Measurements from ENCODE around the gene GAS6.

GAS6 gene

DNA sequence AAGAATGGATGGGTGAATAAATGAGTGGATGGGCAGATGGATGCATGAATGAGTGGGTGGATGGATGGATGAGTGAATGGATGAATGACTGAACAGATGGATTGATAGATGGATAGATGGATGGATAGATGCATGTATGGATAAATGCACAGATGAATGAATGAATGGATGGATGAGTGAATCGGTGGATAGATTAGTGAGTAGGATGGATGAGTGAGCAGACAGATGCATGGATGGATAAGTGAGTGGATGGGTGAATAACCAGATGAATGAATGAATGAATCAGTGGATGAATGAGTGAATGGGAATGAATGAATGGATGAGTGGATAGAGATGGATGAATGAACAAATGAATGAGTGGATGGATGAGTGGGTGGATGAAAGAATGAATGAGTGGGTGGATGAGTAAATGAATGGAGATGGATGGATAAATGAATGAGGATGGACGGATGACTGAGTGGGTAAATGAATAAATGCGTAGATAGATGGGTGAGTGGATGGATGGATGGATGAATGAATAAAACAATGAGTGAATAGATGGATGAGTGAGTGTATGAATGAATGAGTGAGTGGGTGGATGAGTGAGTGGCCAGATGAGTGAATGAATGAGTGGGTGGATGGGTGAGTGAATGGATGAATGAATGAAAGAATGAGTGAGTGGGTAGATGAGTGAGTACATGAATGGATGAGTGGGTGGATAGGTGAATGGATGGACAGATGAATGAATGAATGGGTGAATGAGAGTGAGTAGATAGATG, 13.0 kb downstream of the GAS6 start:
- no peak for DNase-seq

- no peak for DNase-seq
These were observed 13.7 kb downstream of the GAS6 start for GRCh38 chr13:113849981-113850721.

- no peak for DNase-seq
These were observed 14.3 kb downstream of the GAS6 start for GRCh38 chr13:113849546-113849945.

GRCh38 chr13:113848431-113849260, 15.2 kb downstream of the GAS6 start:
- no peak for DNase-seq

- DNase-seq, result no peak
These were observed 15.9 kb downstream of the GAS6 start for GRCh38 chr13:113848020-113848419.

- no peak for DNase-seq
These were observed 17.1 kb downstream of the GAS6 start for GRCh38 chr13:113846636-113847318.

DNA sequence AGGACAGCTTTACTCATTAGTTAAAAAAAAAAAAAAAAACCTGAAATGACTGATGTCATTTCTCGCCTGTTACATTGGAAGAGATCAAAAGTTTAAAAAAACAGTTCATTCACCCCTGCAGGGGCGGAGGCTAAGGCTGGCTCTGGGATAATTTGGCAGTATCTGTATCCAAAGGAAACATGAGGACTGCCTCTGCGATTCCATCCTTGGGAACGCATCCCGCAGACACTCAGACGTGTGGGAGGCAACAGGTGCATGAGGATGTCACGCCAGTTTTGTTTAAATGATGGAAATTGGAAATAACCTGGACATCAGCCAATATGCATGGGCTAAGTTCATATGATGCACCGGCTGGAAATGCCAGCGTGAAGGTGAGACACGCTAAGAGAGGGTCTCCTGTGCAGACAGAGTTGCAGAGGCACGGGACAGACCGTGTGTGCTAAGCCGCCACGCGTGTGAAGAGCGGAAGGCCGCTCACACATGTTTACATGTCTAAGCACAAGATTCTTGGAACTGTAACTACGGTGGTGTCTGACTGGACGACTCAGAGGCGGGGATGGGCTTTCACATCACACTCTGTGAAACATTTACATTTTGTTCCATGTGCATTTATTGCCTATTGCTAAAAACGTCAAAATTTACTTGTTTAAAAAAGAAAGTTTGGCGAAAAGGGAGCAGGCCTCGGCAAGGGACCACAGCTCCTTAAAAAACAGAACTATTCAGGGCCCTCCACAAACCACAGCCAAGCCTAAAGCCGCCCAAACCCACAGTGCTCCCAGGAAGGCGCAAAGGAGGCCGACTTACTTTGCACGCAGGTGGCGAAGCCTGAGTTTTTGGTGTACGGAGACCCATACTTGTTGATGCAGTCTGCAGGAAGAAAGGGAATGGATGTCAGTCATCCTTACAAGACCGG, 17.9 kb downstream of the GAS6 start:
- no peak for DNase-seq

DNA sequence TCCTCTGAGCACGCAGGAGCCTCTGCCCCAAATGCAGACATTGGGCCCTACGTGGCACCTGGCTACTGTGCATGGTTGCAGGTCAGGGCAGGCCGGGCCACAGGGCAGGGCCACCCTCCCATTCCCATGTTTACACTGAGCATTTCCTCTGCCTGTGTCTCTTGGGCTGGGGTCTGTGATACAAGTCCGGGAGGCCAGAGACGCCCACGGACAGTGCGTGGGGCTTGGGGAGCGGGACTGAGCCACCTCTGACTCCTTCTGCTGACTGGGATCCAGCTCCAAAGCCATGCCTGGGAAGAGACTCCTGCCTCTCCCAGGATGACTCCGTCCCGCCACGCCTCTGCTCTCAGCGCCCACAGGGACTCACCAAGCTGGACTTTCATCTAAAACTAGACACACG, 18.8 kb downstream of the GAS6 start:
- DNase-seq, result no peak

DNA sequence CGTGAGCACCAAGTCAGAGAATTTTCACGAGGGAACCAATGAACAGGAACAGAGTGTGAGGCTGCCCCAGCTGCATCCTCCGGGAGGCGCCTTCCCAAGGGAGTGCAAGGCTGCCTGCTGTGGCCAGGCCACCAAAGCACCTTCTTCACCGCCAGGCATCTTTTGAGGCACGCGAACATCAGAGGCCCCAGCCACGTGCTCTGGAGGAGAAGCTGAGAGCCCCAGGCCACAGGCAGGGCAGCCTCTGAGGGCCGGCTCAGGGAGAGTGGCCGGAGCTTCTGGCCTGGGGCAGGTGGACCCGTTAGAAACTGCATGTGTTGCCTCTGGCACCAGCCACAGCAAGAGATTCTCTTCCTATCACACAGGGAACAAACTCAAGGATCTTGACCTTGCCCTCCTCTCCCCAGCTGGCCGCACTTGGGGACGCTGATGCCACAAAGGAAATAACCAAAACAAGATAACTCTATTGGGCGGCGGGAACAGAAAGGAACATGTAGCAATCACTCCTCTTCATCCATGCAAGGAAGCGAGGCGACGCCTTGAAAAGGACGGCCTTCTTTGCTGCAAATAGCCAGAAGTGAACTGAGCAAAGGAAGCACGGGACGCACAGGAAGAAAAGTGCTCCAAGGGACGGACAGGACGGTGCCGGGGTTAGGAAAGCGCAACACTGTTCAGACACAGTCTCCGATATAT, 19.9 kb downstream of the GAS6 start:
- no peak for DNase-seq

DNA sequence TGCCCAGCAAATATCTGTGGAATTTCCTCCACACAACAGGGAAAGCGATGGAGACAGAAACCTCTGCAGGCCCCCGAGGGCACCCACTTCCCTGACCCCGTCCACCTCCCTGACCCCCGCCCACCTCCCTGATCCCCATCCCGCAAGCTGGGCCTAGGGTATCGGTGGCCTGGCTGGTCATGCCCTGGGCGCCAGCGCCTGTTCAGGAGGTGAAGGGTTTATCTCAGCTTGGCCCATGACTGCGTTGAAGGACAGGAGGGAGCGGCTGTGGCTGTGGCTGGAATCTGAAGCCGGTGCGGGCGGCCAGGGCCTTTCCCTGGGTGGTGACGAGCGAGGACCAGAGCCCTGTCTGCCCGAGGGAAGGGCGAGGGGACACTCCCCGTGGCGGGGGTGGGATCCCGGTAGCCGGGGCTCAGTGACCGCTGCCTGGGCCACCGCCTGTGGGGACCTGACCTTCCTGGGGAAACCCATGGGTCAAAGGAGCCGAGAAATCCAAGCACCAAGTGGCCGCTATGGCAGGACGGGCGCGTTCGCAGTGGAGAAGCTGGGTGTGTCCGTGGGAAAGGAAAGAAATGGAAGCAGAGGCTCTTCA, 20.7 kb downstream of the GAS6 start:
- DNase-seq, result no peak

DNA sequence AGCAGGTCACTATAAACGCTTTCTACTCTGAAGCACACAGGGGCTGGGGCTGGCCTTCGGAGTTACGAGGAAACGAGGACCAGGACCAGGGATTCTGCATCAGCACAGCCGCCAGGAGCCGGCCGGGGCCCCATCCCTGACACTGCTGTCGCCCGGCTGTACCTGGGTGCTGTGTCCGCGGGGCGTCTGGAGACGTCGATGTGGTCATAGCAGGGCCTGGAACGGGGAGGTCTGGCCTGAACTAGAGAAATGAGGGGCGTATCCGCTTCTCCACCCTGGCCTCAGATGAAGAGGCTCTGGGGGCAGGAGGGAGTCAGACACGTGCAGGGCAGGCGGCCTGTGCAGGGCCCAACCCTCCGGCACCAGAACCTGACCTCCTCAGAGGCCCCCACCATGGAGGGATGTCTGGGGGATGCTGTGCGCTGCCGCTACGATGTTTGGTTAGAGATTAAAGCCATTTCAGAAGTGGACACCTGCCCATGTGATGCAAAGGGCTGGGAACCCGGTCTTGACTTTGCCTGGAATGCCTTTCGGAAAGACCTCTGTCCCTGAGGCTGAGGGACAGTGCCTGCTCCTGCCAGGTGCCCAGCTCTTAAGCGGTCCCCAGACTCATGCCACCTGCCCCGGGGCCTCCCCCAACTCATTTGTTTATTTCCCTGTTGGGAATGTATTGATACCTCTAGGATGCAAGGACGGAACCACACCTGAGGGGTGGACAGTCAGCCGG, 21.4 kb downstream of the GAS6 start:
- no peak for DNase-seq

DNA sequence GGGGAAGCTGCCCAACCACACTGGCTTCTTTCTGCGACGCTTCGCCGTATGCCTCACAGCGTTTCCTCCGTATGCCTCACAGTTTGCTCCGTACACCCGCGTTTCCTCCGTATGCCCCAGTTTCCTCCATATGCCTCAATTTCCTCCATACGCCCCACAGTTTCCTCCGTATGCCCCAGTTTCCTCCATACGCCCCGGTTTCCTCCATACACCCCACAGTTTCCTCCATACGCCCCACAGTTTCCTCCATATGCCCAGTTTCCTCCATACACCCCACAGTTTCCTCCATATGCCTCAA, 22.6 kb downstream of the GAS6 start:
- DNase-seq, result no peak

GRCh38 chr13:113840541-113841352, 23.1 kb downstream of the GAS6 start:
- DNase-seq, result no peak

DNA sequence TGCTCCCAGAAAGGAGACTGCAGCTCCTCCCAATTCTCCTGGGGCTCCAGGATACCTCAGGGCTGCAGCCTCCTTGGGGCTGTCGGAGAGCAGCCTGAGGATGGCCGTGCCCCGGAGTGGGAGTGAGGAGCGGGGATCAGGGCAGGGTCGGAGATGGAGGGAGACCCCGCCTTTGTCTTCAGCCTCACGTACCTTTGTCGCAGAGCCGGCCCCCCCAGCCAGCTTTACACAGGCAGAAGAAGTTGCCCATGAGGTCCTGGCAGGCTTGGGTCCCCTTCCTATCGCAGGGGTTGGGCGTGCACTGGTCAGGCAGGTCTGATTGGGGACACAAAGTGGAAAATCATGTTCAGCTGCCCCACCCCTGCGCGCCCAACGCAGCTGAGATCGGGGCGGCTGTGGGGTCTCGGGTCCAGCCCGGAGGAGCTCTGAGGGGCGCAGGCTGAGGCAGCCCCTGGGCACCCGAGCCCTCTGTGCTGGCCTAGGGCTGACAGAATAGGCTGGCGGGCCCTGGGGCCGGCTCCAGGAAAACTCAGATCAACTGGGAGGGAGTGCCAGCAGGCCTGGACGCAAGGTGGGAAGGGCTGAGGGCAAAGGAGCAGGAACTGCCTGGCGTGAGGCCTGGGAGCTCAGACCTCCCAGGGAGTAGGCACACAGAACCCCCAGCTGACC, 24.2 kb downstream of the GAS6 start:
- DNase-seq, result no peak

GRCh38 chr13:113838711-113839201, 25.1 kb downstream of the GAS6 start:
- no peak for DNase-seq

GRCh38 chr13:113837560-113838355, 26.1 kb downstream of the GAS6 start:
- DNase-seq, result no peak

DNA sequence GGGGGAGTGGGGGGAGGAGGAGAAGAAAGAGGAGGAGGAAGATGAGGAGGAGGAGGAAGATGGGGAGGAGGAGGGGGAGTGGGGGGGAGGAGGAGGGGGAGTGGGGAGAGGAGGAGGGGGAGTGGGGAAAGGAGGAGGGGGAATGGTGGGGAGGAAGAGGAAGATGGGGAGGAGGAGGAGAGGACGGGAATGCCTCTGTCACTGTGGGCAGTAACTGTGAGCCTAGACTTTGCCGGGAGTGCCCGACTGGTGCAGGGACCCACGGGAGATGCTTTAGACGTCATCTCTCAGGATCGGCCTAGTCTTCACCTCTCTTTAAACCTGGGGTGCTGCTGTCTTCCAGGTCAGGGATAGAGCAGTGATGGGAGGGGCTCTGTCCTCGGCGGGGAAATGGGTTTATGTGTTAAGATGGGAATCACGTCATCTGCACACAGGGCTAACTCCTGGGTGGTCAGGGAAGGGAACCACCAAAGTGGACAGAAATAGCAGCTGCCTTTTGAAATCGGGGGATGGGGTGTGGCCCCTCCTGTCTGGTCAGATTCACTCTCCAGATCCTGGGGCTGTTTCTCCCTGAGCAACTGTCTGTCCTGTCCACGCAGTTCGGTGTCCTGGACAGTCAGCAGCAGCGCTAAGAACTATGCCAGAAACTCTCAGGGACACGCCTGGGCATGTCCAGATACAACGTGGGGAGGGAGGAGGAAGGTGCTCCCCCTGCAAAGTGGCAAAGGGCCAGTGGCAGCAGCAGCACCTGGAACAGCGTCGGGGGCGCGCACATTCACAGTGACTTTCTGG, 26.9 kb downstream of the GAS6 start:
- DNase-seq, result no peak

Data from stimulated activated CD4-positive, alpha-beta T cell treated with anti-CD3 and anti-CD28 coated beads, Interleukin-15, amount 100 ng/mL, for 24 hours (primary cell).